ENCODE results near the gene C1S. TPM values are rescaled to one million over a fixed set of nuclear protein-coding genes. Genes with fewer than 3 reads are reported as not detected.

The C1S gene
- total and polyA plus RNA-seq, 8 donors: 111 to 326 (median 124) TPM

GRCh38 chr12:7092986-7093460 lies 32.5 kb downstream of the C1S start:
- no peak for DNase-seq
- no peaks in the 10 kb centered on the region for H3K27me3 ChIP-seq
- no peak overlapping the region for H3K4me3 ChIP-seq
- peaks cover 0 to 34% of the 10 kb centered on the region in 2 donors for H3K36me3 ChIP-seq
- no peaks in the 10 kb centered on the region for H3K9me3 ChIP-seq
- no peak for ATAC-seq
- no peak for TF ChIP-seq CTCF (IDR thresholded peaks at IDR 0.05)
- H3K27ac ChIP-seq: peak overlapping the region; percentile 47 to 77
- peaks cover 0 to 20% of the 10 kb centered on the region in 2 donors for H3K4me1 ChIP-seq
- intact Hi-C loops (cut with DNase I): loop anchor here in 1 of 2 donors (10.0 kb wide), 1 partner anchor 168 kb away; the partner anchor contains the start of gene ATN1

GRCh38 chr12:7093486-7093885 lies 33.0 kb downstream of the C1S start:
- no peak for DNase-seq
- no peak for ATAC-seq
- Histone ChIP-seq H3K27me3 (no peaks in the 10 kb centered on the region), H3K4me3 (no peak overlapping the region), H3K9me3 (no peaks in the 10 kb centered on the region), H3K27ac (no peak overlapping the region), H3K4me1 (peaks cover 0 to 20% of the 10 kb centered on the region in 2 donors), H3K36me3 (peaks cover 0 to 34% of the 10 kb centered on the region in 2 donors)
- no peak for TF ChIP-seq CTCF (IDR thresholded peaks at IDR 0.05)
- intact Hi-C loops (cut with DNase I): loop anchor here in 1 of 2 donors (10.0 kb wide), 1 partner anchor 169 kb away; the partner anchor contains the start of gene ATN1

GRCh38 chr12:7093892-7094291 lies 33.4 kb downstream of the C1S start:
- DNase-seq (no peak), ATAC-seq (no peak)
- H3K27ac ChIP-seq: no peak overlapping the region

GRCh38 chr12:7096006-7096932 lies 35.8 kb downstream of the C1S start:
- H3K4me1 ChIP-seq: peaks cover 0 to 20% of the 10 kb centered on the region in 2 donors
- H3K36me3 ChIP-seq: peaks cover 0 to 49% of the 10 kb centered on the region in 2 donors
- ATAC-seq: peak; percentile 41
- H3K27me3 ChIP-seq: no peaks in the 10 kb centered on the region
- H3K4me3 ChIP-seq: no peak overlapping the region
- H3K9me3 ChIP-seq: no peaks in the 10 kb centered on the region
- intact Hi-C loops (cut with DNase I): loop anchor here in 1 of 2 donors (10.0 kb wide), 1 partner anchor 171 kb away; the partner anchor contains the start of gene ATN1
- no peak for TF ChIP-seq CTCF (IDR thresholded peaks at IDR 0.05)
- no peak for DNase-seq
- H3K27ac ChIP-seq: no peak overlapping the region

More at GRCh38 chr12:7093892-7094291, 33.4 kb downstream of the C1S start:
- H3K27me3 ChIP-seq: no peaks in the 10 kb centered on the region
- H3K4me3 ChIP-seq: no peak overlapping the region
- intact Hi-C loops (cut with DNase I): loop anchor here in 1 of 2 donors (10.0 kb wide), 1 partner anchor 169 kb away; the partner anchor contains the start of gene ATN1
- H3K9me3 ChIP-seq: no peaks in the 10 kb centered on the region
- no peak for TF ChIP-seq CTCF (IDR thresholded peaks at IDR 0.05)
- H3K36me3 ChIP-seq: peaks cover 0 to 35% of the 10 kb centered on the region in 2 donors
- H3K4me1 ChIP-seq: peaks cover 0 to 20% of the 10 kb centered on the region in 2 donors

- Histone ChIP-seq H3K27ac (no peak overlapping the region), H3K4me3 (no peak overlapping the region), H3K36me3 (peaks cover 0 to 56% of the 10 kb centered on the region in 2 donors), H3K27me3 (no peaks in the 10 kb centered on the region), H3K4me1 (peaks cover 0 to 20% of the 10 kb centered on the region in 2 donors), H3K9me3 (no peaks in the 10 kb centered on the region)
- ATAC-seq (no peak), DNase-seq (no peak)
- intact Hi-C loops (cut with DNase I): loop anchor here in 1 of 2 donors (10.0 kb wide), 1 partner anchor 172 kb away; the partner anchor contains the start of gene ATN1
- TF ChIP-seq CTCF (IDR thresholded peaks at IDR 0.05): no peak
Observed at GRCh38 chr12:7096979-7097378, 36.5 kb downstream of the C1S start.
